GM12865 (cell line): ENCODE results near the gene DRAXIN.

Source experiments
- DNase-seq: peaks from one replicate; pipeline ENCODE4 v3.0.0; 2010; ENCODE audit warnings: low read depth
- H3K4me3 ChIP-seq: 2 replicates; pipeline ENCODE4 v1.5.1; 2011; ENCODE audit warnings: mild to moderate bottlenecking, low read depth, low read length, control low read depth
- CTCF ChIP-seq: IDR thresholded peaks from 2 replicates; pipeline ENCODE4 v1.5.1; 2011; ENCODE audit warnings: low read length, control low read depth, low read depth, inconsistent platforms; ENCODE audit not compliant: insufficient read depth; ENCODE audit errors: missing control alignments

The DRAXIN gene

GRCh38 chr1:11675325-11675724 lies 16.2 kb upstream of the DRAXIN start:
- DNase-seq: no peak
- no peak overlapping the region for H3K4me3 ChIP-seq
- TF ChIP-seq CTCF: no peak

- no peak for DNase-seq
- TF ChIP-seq CTCF: no peak
- no peak overlapping the region for H3K4me3 ChIP-seq
Measured at GRCh38 chr1:11676386-11677103, 15.0 kb upstream of the DRAXIN start.

- DNase-seq: no peak
- H3K4me3 ChIP-seq: no peak overlapping the region
- no peak for TF ChIP-seq CTCF
Measured at GRCh38 chr1:11678442-11678841, 13.1 kb upstream of the DRAXIN start.

- TF ChIP-seq CTCF: no peak
- H3K4me3 ChIP-seq: peak overlapping the region; percentile 74
- no peak for DNase-seq
Measured at GRCh38 chr1:11680270-11681070, 11.0 kb upstream of the DRAXIN start.

- DNase-seq: peak; percentile 87
- TF ChIP-seq CTCF: no peak
- H3K4me3 ChIP-seq: peak within 1 kb of the TSS; percentile 74
Measured at GRCh38 chr1:11681071-11681771, 10.3 kb upstream of the DRAXIN start, which contains the start of gene MAD2L2. Gene MAD2L2 (minus strand): TSS chr1:11681148. CDS start chr1:11680601, 547 bp downstream.

- TF ChIP-seq CTCF: no peak
- no peak for DNase-seq
- no peak overlapping the region for H3K4me3 ChIP-seq
Measured at GRCh38 chr1:11682287-11682771, 9.2 kb upstream of the DRAXIN start.
